Breast epithelium (tissue), 3 donors: ENCODE measurements around the gene RPL13.

Source experiments
- CTCF ChIP-seq, 3 donors: fragments of 450-650 bp; IDR thresholded peaks; one replicate each; pipeline ENCODE4 v1.5.1; 2016 to 2017; ENCODE audit warnings: antibody characterized with exemption in 3 of 3, mild to moderate bottlenecking in 3 of 3, moderate library complexity in 3 of 3
- POLR2A ChIP-seq: fragments of 450-650 bp; IDR thresholded peaks from one replicate; pipeline ENCODE4 v1.6.1; 2016; ENCODE audit warnings: antibody characterized with exemption, mild to moderate bottlenecking, moderate library complexity

DNA sequence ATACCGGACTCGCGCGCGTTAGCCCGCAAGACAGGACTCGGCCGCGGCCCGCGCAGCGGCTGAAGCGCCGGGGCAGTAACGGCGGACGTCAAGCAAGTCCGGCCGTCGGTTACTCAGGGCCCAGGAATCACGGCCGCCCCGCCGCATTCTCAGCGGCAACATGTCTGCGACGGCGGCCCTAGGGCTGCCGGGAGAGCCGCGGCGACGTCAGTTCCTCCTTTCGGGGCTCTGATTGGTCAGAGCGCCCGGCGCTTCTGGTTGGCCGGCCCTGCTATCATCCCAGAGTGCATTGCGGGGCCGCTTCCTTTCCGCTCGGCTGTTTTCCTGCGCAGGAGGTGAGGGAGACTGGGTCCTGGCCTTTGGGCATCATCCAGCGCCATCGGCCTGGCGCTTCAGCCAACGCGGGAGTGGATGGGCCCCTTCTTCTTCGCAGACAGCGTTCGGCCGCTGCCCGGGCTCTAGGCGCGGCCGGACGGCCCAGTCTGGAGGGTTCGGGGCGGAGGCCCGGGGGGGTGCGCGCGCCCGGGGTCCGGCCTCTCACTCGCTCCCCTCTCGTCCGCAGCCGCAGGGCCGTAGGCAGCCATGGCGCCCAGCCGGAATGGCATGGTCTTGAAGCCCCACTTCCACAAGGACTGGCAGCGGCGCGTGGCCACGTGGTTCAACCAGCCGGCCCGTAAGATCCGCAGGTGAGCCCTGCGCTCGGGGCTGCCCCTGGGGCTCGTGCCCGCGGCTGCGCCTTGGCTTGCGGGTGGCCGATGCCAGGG lies at the start of gene RPL13:
- TF ChIP-seq CTCF (IDR thresholded peaks at IDR 0.05), result peak in 1 of 3 donors; percentile 6
- peak; percentile 95 for TF ChIP-seq POLR2A
